GM18502 (cell line): ENCODE results near the gene FAM47E.

ENCODE experiments used
- ATAC-seq: cut with Tn5 transposase; IDR thresholded peaks from one replicate; pipeline ENCODE4 v1.9.1; 2021; ENCODE audit warnings: mild to moderate bottlenecking; ENCODE audit not compliant: unreplicated experiment, poor library complexity

The FAM47E gene

GRCh38 chr4:76326515-76326914 lies 75.0 kb downstream of the FAM47E start:
- no peak for ATAC-seq
